Fibroblast of pulmonary artery (primary cell): ENCODE results near the gene PROS1.
"Not testable (repeated sequence)": the region's sequence is repeated elsewhere in the genome, so short reads cannot be mapped to it uniquely, and the experiment has no call there.

Experiments used
- DNase-seq: peaks from one replicate; pipeline ENCODE4 v3.0.0-alpha.2; 2010; ENCODE audit warnings: low read depth
- H3K4me3 ChIP-seq: replicated peaks from 2 replicates; pipeline ENCODE4 v1.5.1; 2011; ENCODE audit warnings: low read depth, mild to moderate bottlenecking, control low read depth, low read length, moderate library complexity
- CTCF ChIP-seq: IDR thresholded peaks from 2 replicates; pipeline ENCODE4 v1.5.1; 2011; ENCODE audit warnings: mild to moderate bottlenecking, control low read depth, low read length, inconsistent platforms; ENCODE audit errors: missing control alignments

Gene PROS1

DNA sequence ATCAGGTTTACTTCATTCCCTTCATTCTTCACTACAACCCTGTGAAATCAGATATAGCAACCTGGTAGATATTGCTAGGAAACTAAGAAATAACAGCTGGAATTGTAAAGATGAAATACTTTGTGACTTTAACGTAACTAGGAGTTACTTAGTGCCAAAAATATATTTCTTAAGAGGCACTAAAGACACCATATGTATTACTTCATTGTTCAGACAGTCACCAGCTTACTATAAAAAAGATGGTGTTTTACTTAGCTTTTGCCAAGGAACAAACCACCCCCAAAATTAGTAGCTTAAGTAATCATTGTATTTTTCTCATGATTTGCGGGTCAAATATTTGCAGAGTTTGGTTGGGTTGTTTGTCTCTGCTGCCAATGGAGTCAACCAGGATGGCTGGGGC is 62.5 kb downstream of the PROS1 start:
- TF ChIP-seq CTCF = no peak
- DNase-seq = no peak
- no peak overlapping the region for H3K4me3 ChIP-seq

DNA sequence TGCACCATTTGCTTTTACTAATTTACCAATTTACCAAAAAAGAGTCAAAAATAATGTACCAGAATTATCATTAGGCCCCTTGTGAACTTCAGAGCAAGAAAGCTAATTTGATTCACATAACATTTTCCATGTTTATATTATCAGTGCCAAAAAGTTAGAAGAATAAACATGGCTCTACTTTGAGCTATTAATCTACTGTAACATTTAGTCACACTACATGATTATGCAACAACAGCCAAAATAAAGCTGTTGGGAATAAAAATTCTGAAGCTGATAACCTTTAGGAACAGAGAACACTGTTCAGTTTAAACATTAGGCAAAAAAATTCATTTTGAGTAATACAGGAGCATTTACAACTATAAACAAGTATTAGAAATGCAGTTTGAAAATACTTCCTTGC is 63.6 kb downstream of the PROS1 start:
- no peak overlapping the region for H3K4me3 ChIP-seq
- no peak for TF ChIP-seq CTCF
- peak; percentile 14 for DNase-seq

DNA sequence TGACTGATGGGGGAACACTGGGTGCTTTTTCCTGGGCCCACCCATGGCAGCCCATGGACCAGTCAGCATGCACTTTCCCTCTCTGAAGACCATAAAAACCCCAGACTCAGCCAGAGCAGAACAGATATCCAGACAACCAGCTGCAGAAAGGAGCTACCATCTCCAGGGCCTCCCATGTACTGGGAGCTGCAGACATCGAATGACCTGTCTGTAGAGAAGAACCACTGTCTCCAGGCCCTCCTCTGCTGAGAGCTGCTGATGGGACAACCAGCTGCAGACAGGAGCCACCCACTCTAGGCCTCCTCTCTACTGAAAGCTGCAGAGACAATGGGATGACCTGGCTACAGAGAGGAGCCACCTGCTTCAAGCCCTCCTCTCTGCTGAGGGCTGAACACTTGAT is 66.6 kb downstream of the PROS1 start:
- no peak for DNase-seq
- TF ChIP-seq CTCF = no peak
- no peak overlapping the region for H3K4me3 ChIP-seq

GRCh38 chr3:93906245-93906644 is 67.5 kb downstream of the PROS1 start:
- DNase-seq = no peak
- TF ChIP-seq CTCF = no peak
- H3K4me3 ChIP-seq = no peak overlapping the region

- no peak overlapping the region for H3K4me3 ChIP-seq
- TF ChIP-seq CTCF = no peak
- DNase-seq = no peak
Measured at GRCh38 chr3:93904568-93904967, 69.1 kb downstream of the PROS1 start.

- peak; percentile 32 for DNase-seq
- not testable (repeated sequence) for H3K4me3 ChIP-seq
Measured at GRCh38 chr3:93878250-93879017, 95.3 kb downstream of the PROS1 start.

DNA sequence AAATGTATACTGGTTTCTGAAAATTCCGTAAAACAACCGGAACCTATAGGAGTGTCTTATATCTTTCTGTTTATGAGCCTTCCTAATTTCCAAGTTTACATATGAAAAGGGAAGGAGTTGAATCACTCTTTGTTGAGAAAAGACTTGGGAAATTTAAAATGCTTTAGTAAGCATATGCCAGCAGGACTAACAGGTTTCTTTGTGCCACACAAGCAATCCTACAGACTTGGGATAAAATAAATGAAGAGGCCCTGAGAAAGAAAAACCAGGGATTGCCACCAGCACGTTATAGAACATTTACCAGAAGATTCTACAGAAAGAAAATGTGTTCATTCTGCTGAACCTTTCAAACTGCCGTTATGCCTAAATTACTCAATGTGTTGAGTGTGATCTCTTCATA is 96.3 kb downstream of the PROS1 start:
- not testable (repeated sequence) for H3K4me3 ChIP-seq, DNase-seq

GRCh38 chr3:93873412-93873811 is 100.3 kb downstream of the PROS1 start:
- DNase-seq, H3K4me3 ChIP-seq: not testable (repeated sequence)
